Neural cell (in vitro differentiated cells): ENCODE measurements around the gene CFAP299. TPM values are rescaled to one million over a fixed set of nuclear protein-coding genes. Genes with fewer than 3 reads are reported as not detected.

ENCODE experiments used
- H2AFZ ChIP-seq: fragments of 200-600, 300-800 bp; sonication (generic), shearing (Covaris generic); 2 replicates; pipeline ENCODE4 v1.6.0; 2014; ENCODE audit warnings: low read depth, mild to moderate bottlenecking, antibody characterized with exemption, low read length, moderate library complexity
- H3F3A ChIP-seq: fragments of 200-600 bp; shearing (Covaris generic); 2 replicates; pipeline ENCODE4 v1.6.1; 2016; ENCODE audit warnings: mild to moderate bottlenecking, moderate library complexity, mixed read lengths, antibody characterized with exemption, low read length; ENCODE audit not compliant: insufficient read depth, poor library complexity, severe bottlenecking
- H3K27ac ChIP-seq: fragments of 200-600, 300-800 bp; sonication (generic), shearing (Covaris generic); 2 replicates; pipeline ENCODE4 v1.5.1; 2014; ENCODE audit warnings: mild to moderate bottlenecking, low read length, moderate library complexity
- H3K27me3 ChIP-seq: fragments of 300-800, 200-600 bp; sonication (generic), shearing (Covaris generic); 2 replicates; pipeline ENCODE4 v1.6.0; 2014; ENCODE audit warnings: mild to moderate bottlenecking, low read depth, low read length, moderate library complexity; ENCODE audit not compliant: insufficient read depth
- H3K36me3 ChIP-seq: fragments of 300-800, 200-600 bp; sonication (generic), shearing (Covaris generic); 2 replicates; pipeline ENCODE4 v1.5.1; 2014; ENCODE audit warnings: mild to moderate bottlenecking, antibody characterized with exemption, low read length, moderate library complexity; ENCODE audit not compliant: insufficient read depth
- H3K4me2 ChIP-seq: fragments of 300-800, 200-600 bp; sonication (generic), shearing (Covaris generic); 2 replicates; pipeline ENCODE4 v1.6.0; 2014; ENCODE audit warnings: mild to moderate bottlenecking, low read length
- H3K4me3 ChIP-seq: fragments of 300-800, 200-600 bp; sonication (generic), shearing (Covaris generic); 2 replicates; pipeline ENCODE4 v1.5.1; 2014; ENCODE audit warnings: mild to moderate bottlenecking, low read length, moderate library complexity
- H3K79me2 ChIP-seq: fragments of 200-600 bp; shearing (Covaris generic); replicated peaks from 2 replicates; pipeline ENCODE4 v1.6.0; 2014; ENCODE audit warnings: mild to moderate bottlenecking, low read length, moderate library complexity; ENCODE audit not compliant: insufficient read depth
- H3K9ac ChIP-seq: fragments of 300-800, 200-600 bp; sonication (generic), shearing (Covaris generic); 2 replicates; pipeline ENCODE4 v1.6.1; 2016; ENCODE audit warnings: mild to moderate bottlenecking, low read length, mixed read lengths
- H3K9me2 ChIP-seq: fragments of 200-600 bp; shearing (Covaris generic); 2 replicates; pipeline ENCODE4 v1.6.1; 2016; ENCODE audit warnings: mild to moderate bottlenecking, low read length, mixed read lengths; ENCODE audit not compliant: insufficient read depth
- H3K9me3 ChIP-seq: fragments of 200-600, 300-800 bp; sonication (generic), shearing (Covaris generic); 2 replicates; pipeline ENCODE4 v1.6.1; 2016; ENCODE audit warnings: mild to moderate bottlenecking, mixed run types, low read length, moderate library complexity, mixed read lengths
- H4K20me1 ChIP-seq: fragments of 200-600 bp; shearing (Covaris generic); 2 replicates; pipeline ENCODE4 v1.6.1; 2016; ENCODE audit warnings: mild to moderate bottlenecking, mixed run types; ENCODE audit not compliant: insufficient read depth
- CTCF ChIP-seq: fragments of 450-650 bp; IDR thresholded peaks from 2 replicates; pipeline ENCODE4 v1.5.1; 2014; ENCODE audit warnings: antibody characterized with exemption, mild to moderate bottlenecking, moderate library complexity; ENCODE audit not compliant: poor library complexity, severe bottlenecking
- EP300 ChIP-seq: fragments of 450-650 bp; conservative IDR thresholded peaks from 2 replicates; pipeline ENCODE4 v1.6.1; 2014; ENCODE audit warnings: antibody characterized with exemption, mild to moderate bottlenecking, moderate library complexity; ENCODE audit not compliant: poor library complexity, severe bottlenecking
- EZH2 ChIP-seq: fragments of 200-600, 300-800 bp; shearing (Covaris generic), sonication (generic); IDR thresholded peaks from 2 replicates; pipeline ENCODE4 v1.6.1; 2014; ENCODE audit warnings: antibody characterized with exemption, low read length, borderline replicate concordance, mild to moderate bottlenecking; ENCODE audit not compliant: insufficient read depth, poor library complexity, severe bottlenecking
- MXI1 ChIP-seq: fragments of 450-650 bp; conservative IDR thresholded peaks from 2 replicates; pipeline ENCODE4 v1.6.1; 2014; ENCODE audit warnings: antibody characterized with exemption, mild to moderate bottlenecking; ENCODE audit not compliant: poor library complexity, severe bottlenecking
- POLR2AphosphoS5 ChIP-seq: IDR thresholded peaks from 2 replicates; pipeline ENCODE4 v1.6.1; 2012
- RAD21 ChIP-seq: fragments of 450-650 bp; conservative IDR thresholded peaks from 2 replicates; pipeline ENCODE4 v1.6.1; 2014; ENCODE audit warnings: antibody characterized with exemption, mild to moderate bottlenecking, moderate library complexity
- REST ChIP-seq: IDR thresholded peaks from 2 replicates; pipeline ENCODE4 v1.6.1; 2012; ENCODE audit warnings: borderline replicate concordance
- SMC3 ChIP-seq: fragments of 450-650 bp; conservative IDR thresholded peaks from 2 replicates; pipeline ENCODE4 v1.6.1; 2014; ENCODE audit warnings: antibody characterized with exemption, mild to moderate bottlenecking, moderate library complexity; ENCODE audit not compliant: poor library complexity
- TAF1 ChIP-seq: IDR thresholded peaks from 2 replicates; pipeline ENCODE4 v1.6.1; 2012; ENCODE audit warnings: low read depth
- polyA plus RNA-seq: library from polyadenylated mRNA; depleted of rRNA; stranded (reverse); fragments of >200 nt; gene quantifications from 2 replicates; pipeline ENCODE4 v1.2.3, GENCODE V29; 2014

The CFAP299 gene
- polyA plus RNA-seq, 1 donor from 2014 or later, result not detected

GRCh38 chr4:80382090-80382832 is 46.7 kb downstream of the CFAP299 start:
- Histone ChIP-seq H3K9me3 (no peaks in the 10 kb centered on the region), H3K79me2 (no peaks in the 10 kb centered on the region), H4K20me1 (no peaks in the 10 kb centered on the region), H3K9me2 (no peaks in the 10 kb centered on the region), H3F3A (no peaks in the 10 kb centered on the region), H2AFZ (no peak overlapping the region), H3K9ac (no peak overlapping the region), H3K36me3 (no peaks in the 10 kb centered on the region), H3K4me3 (no peak overlapping the region), H3K27me3 (no peaks in the 10 kb centered on the region), H3K27ac (no peak overlapping the region), H3K4me2 (no peak overlapping the region)
- TF ChIP-seq REST (no peak), RAD21 (no peak), TAF1 (no peak), EZH2 (no peak), CTCF (no peak), MXI1 (no peak), EP300 (no peak), POLR2AphosphoS5 (no peak), SMC3 (no peak)

- no peaks in the 10 kb centered on the region for H3K27me3 ChIP-seq
- H3K9me2 ChIP-seq, result no peaks in the 10 kb centered on the region
- no peaks in the 10 kb centered on the region for H4K20me1 ChIP-seq
- no peaks in the 10 kb centered on the region for H3F3A ChIP-seq
- H3K79me2 ChIP-seq, result no peaks in the 10 kb centered on the region
- no peak overlapping the region for H3K27ac ChIP-seq
- no peak overlapping the region for H3K4me3 ChIP-seq
- H3K36me3 ChIP-seq, result no peaks in the 10 kb centered on the region
- no peak overlapping the region for H2AFZ ChIP-seq
- no peak for TF ChIP-seq REST
- no peak for TF ChIP-seq EZH2
- no peak for TF ChIP-seq EP300
- no peak for TF ChIP-seq MXI1
- no peak for TF ChIP-seq TAF1
- no peak for TF ChIP-seq POLR2AphosphoS5
- no peak for TF ChIP-seq RAD21
- no peak for TF ChIP-seq SMC3
- TF ChIP-seq CTCF, result no peak
- H3K4me2 ChIP-seq, result no peak overlapping the region
- H3K9ac ChIP-seq, result no peak overlapping the region
- no peaks in the 10 kb centered on the region for H3K9me3 ChIP-seq
Observed at GRCh38 chr4:80385397-80386280, 50.1 kb downstream of the CFAP299 start.
